HepG2 (cell line): ENCODE results near the gene REM2. TPM values are rescaled to one million over a fixed set of nuclear protein-coding genes. Genes with fewer than 3 reads are reported as not detected.

Source experiments
- ATAC-seq: fragments of 200-7000 bp; cut with Tn5 transposase; 3 replicates; pipeline ENCODE4 v1.9.1; 2020; ENCODE audit warnings: mild to moderate bottlenecking, moderate library complexity
- BruUV-seq: library from RNA; stranded (reverse); fragments of 400-500 nt; replicated peaks from 2 replicates; lab custom pipeline; 2021; lab: Mats Ljungman, UMichigan
- CTCF ChIA-PET: fragments of 300-600 bp; formaldehyde crosslinking; extraction: SDS; loops from one replicate; lab custom pipeline; 2021; ENCODE audit warnings: low total read pairs, inconsistent platforms, low intra/inter-chr PET ratio; lab: Yijun Ruan, JAX
- POLR2A ChIA-PET: fragments of 350-600 bp; sonication (Branson Sonifier 250); formaldehyde crosslinking; loops from one replicate; lab custom pipeline; 2020; ENCODE audit warnings: antibody characterized with exemption, inconsistent platforms; lab: Yijun Ruan, JAX
- DNase-seq: peaks from one replicate; pipeline ENCODE4 v3.0.0-alpha.2; 2015; ENCODE audit warnings: low spot score
- FAIRE-seq: peaks from 3 replicates; lab custom pipeline; 2011; peaks lifted over from hg19 to GRCh38; lab: Jason Lieb, UNC
- H2AFZ ChIP-seq: one replicate; pipeline ENCODE4 v1.6.1; 2011; ENCODE audit warnings: low read length, inconsistent platforms
- H3K27ac ChIP-seq: fragments of 300-600 bp; 3 replicates; pipeline ENCODE4 v1.8.0; 2011; ENCODE audit warnings: mixed run types, mild to moderate bottlenecking, mixed read lengths, low read length, inconsistent platforms; ENCODE audit not compliant: insufficient read depth; ENCODE audit errors: extremely low read length
- H3K27me3 ChIP-seq, 2 experiments: fragments of 200-600 bp in 1 of 2; 2 replicates in 1 of 2; 3 replicates in 1 of 2; pipeline versions ENCODE4 v1.6.0 to v1.8.0; 2011; ENCODE audit warnings: low read length in 2 of 2, mild to moderate bottlenecking in 2 of 2, moderate library complexity in 2 of 2, inconsistent platforms in 1 of 2; ENCODE audit not compliant: insufficient read depth in 2 of 2, control insufficient read depth in 1 of 2
- H3K36me3 ChIP-seq, 2 experiments: fragments of 200-600 bp in 1 of 2; replicated peaks in 1 of 2; 2 replicates in 1 of 2; 3 replicates in 1 of 2; pipeline versions ENCODE4 v1.5.1 to v1.8.0; 2011; ENCODE audit warnings: low read length in 2 of 2, inconsistent platforms in 1 of 2; ENCODE audit not compliant: insufficient read depth in 2 of 2, control insufficient read depth in 1 of 2
- H3K4me1 ChIP-seq: 2 replicates; pipeline ENCODE4 v1.5.1; 2012; ENCODE audit warnings: low read length, inconsistent platforms; ENCODE audit not compliant: insufficient read depth
- H3K4me2 ChIP-seq: 2 replicates; pipeline ENCODE4 v1.6.0; 2011; ENCODE audit warnings: low read depth, low read length, inconsistent platforms
- H3K4me3 ChIP-seq, 3 experiments: fragments of 200-600 bp in 1 of 3; sonication (generic), shearing (Covaris generic) in 1 of 3; replicated peaks in 1 of 3; 2 replicates each; pipeline ENCODE4 v1.5.1; 2011 to 2016; ENCODE audit warnings: low read length in 3 of 3, inconsistent platforms in 2 of 3, low read depth in 2 of 3, mild to moderate bottlenecking in 2 of 3, control low read depth in 1 of 3, mixed read lengths in 1 of 3; ENCODE audit not compliant: insufficient read depth in 1 of 3
- H3K79me2 ChIP-seq: one replicate; pipeline ENCODE4 v1.6.1; 2011; ENCODE audit warnings: low read length, inconsistent platforms; ENCODE audit not compliant: insufficient read depth
- H3K9ac ChIP-seq: 2 replicates; pipeline ENCODE4 v1.6.0; 2011; ENCODE audit warnings: mild to moderate bottlenecking, low read depth, low read length, inconsistent platforms; ENCODE audit not compliant: insufficient read depth
- H3K9me3 ChIP-seq: 2 replicates; pipeline ENCODE4 v1.5.1; 2012; ENCODE audit warnings: mild to moderate bottlenecking, low read length
- H4K20me1 ChIP-seq: 2 replicates; pipeline ENCODE4 v1.6.0; 2011; ENCODE audit warnings: inconsistent platforms, mild to moderate bottlenecking, low read length, moderate library complexity; ENCODE audit not compliant: insufficient read depth
- DMTF1 ChIP-seq: sonication (generic); formaldehyde crosslinking; IDR thresholded peaks from 2 replicates; pipeline ENCODE4 v1.4.0; 2020; ENCODE audit warnings: mild to moderate bottlenecking, missing genetic modification reagents
- DNMT3B ChIP-seq: conservative IDR thresholded peaks from 2 replicates; pipeline ENCODE4 v1.6.1; 2016; ENCODE audit warnings: missing biosample characterization, control low read depth
- IRX3 ChIP-seq: sonication (generic); formaldehyde crosslinking; IDR thresholded peaks from 2 replicates; pipeline ENCODE4 v1.8.1; 2023; ENCODE audit warnings: mild to moderate bottlenecking, low read depth, missing genetic modification reagents, borderline replicate concordance
- NR2F1 ChIP-seq, 2 experiments: fragments of 450-650 bp in 1 of 2; formaldehyde crosslinking in 1 of 2; IDR thresholded peaks; 2 replicates each; pipeline versions ENCODE4 v1.5.0 to v1.6.1; 2016 to 2020; ENCODE audit warnings: mild to moderate bottlenecking in 1 of 2, missing compliant biosample characterization in 1 of 2, missing genetic modification reagents in 1 of 2, moderate library complexity in 1 of 2
- PLSCR1 ChIP-seq: sonication (generic); formaldehyde crosslinking; IDR thresholded peaks from 2 replicates; pipeline ENCODE4 v1.5.0; 2020; ENCODE audit warnings: missing genetic modification reagents, mild to moderate bottlenecking, borderline replicate concordance
- POGK ChIP-seq: sonication (generic); formaldehyde crosslinking; conservative IDR thresholded peaks from 2 replicates; pipeline ENCODE4 v1.8.0; 2022; ENCODE audit warnings: mild to moderate bottlenecking, moderate library complexity, missing genetic modification reagents
- TEAD3 ChIP-seq: optimal IDR thresholded peaks from 2 replicates; pipeline ENCODE3; 2016; ENCODE audit warnings: borderline replicate concordance
- ZC3H4 ChIP-seq: sonication (generic); formaldehyde crosslinking; IDR thresholded peaks from 2 replicates; pipeline ENCODE4 v1.4.0; 2020; ENCODE audit warnings: missing genetic modification reagents, borderline replicate concordance
- ZNF160 ChIP-seq: sonication (generic); formaldehyde crosslinking; IDR thresholded peaks from 2 replicates; pipeline ENCODE4 v1.8.0; 2022; ENCODE audit warnings: mild to moderate bottlenecking, inconsistent platforms, missing genetic modification reagents
- ZNF367 ChIP-seq: sonication (generic); formaldehyde crosslinking; IDR thresholded peaks from 2 replicates; pipeline ENCODE4 v1.4.0; 2020; ENCODE audit warnings: missing genetic modification reagents, borderline replicate concordance
- ZNF512 ChIP-seq: sonication (generic); formaldehyde crosslinking; IDR thresholded peaks from 2 replicates; pipeline ENCODE4 v1.4.0; 2020; ENCODE audit warnings: mild to moderate bottlenecking, missing genetic modification reagents
- WGBS: methylation state at CpG from one replicate; pipeline ENCODE4 v1.1.6; 2017; ENCODE audit warnings: low lambda C conversion rate; 5-methylcytosine and 5-hydroxymethylcytosine counted together
- in situ Hi-C: cut with HindIII; loops from 2 replicates; pipeline ENCODE4 v1.10.0; 2017; ENCODE audit warnings: low pct_unique_long_range_greater_than_20kb; ENCODE audit not compliant: extremely low pct_ligation_motif_present
- intact Hi-C: fragments of 100-400 bp; cut with micrococcal nuclease; formaldehyde crosslinking; loops from one replicate; pipeline ENCODE4 v1.10.0; 2022; ENCODE audit not compliant: unreplicated experiment
- polyA plus RNA-seq, 8 experiments: library from polyadenylated mRNA; depleted of rRNA in 3 of 8; stranded (reverse) in 7 of 8; unstranded in 1 of 8; fragments of >200 nt; fragmentation: Illumina TruSeq in 4 of 8; extraction: Trizol in 4 of 8; gene quantifications; 2 replicates each; pipeline versions ENCODE4 v1.2.1 to v1.2.3, GENCODE V29; 2011 to 2016; ENCODE audit warnings: low read depth in 4 of 8, missing spikeins in 1 of 8, mixed read lengths in 1 of 8; ENCODE audit not compliant: insufficient read depth in 1 of 8
- total RNA-seq, 5 experiments: library from RNA; depleted of rRNA; stranded (reverse); fragments of >200 nt; fragmentation: Illumina TruSeq; extraction: Trizol; gene quantifications; 2 replicates each; pipeline ENCODE4 v1.2.3, GENCODE V29; 2016; ENCODE audit warnings: low read depth in 1 of 5

Gene REM2
- total and polyA plus RNA-seq, 2 of the 13 experiments (the other 11 are each of a cell fraction or from before 2014, with no cell fraction given) = 0.20 TPM; not detected in 1

- in situ Hi-C loops = no loop called here
- Histone ChIP-seq H3K9ac (peak overlapping the region; percentile 94), H3K79me2 (peaks cover 21% of the 10 kb centered on the region), H3K4me2 (peak overlapping the region; percentile 97), H3K36me3 (peaks cover 33 to 38% of the 10 kb centered on the region in 2 experiments), H3K9me3 (no peaks in the 10 kb centered on the region), H3K27ac (peak overlapping the region; percentile 78), H3K27me3 (no peaks in the 10 kb centered on the region; a peak in 1 of 5 replicates), H2AFZ (no peak overlapping the region), H4K20me1 (no peaks in the 10 kb centered on the region), H3K4me3 (peak overlapping the region; percentile 74 to 98 (median 92)), H3K4me1 (peaks cover 27% of the 10 kb centered on the region)
- CTCF ChIA-PET = interaction anchor here (1.3 to 1.7 kb wide), 2 partner anchors 28 to 371 kb away, joined by 4 to 7 read pairs; no protein-coding TSS in a partner anchor
- POLR2A ChIA-PET = interaction anchor here (0.5 to 6.1 kb wide), 60 partner anchors 8 to 1186 kb away, joined by 3 to 136 read pairs (median 6); partner anchors contain the start of genes ACIN1, AJUBA, BCL2L2 and C14orf119
- intact Hi-C loops = loop anchor here (1.0 to 2.0 kb wide), 5 partner anchors 25 to 79 kb away; partner anchors contain the start of gene LRP10
- no peak for DNase-seq
- TSS peak; percentile 78 for BruUV-seq
- no peak for ATAC-seq
- 10% methylated on average over 12 of the region's 12 CpGs for WGBS
- FAIRE-seq = peak; percentile 18
- TF ChIP-seq DMTF1 (CRISPR knock-in tag) (peak; percentile 68; the same call in 1 of the 2 replicates), ZC3H4 (CRISPR knock-in tag) (peak; percentile 40; the same call in 1 of the 2 replicates), POGK (CRISPR knock-in tag) (no peak), PLSCR1 (CRISPR knock-in tag) (peak; percentile 66; the same call in 1 of the 2 replicates), TEAD3 (CRISPR knock-in tag) (no peak), IRX3 (CRISPR knock-in tag) (peak; percentile 18; the same call in 1 of the 2 replicates), ZNF367 (0 out of 2 replicates have a peak, but pooled peaks have one; percentile 23), NR2F1 (CRISPR knock-in tag; IDR thresholded peaks at IDR 0.05) (0 out of 4 replicates have a peak, but pooled peaks of 1 of the 2 experiments have one; percentile 13), ZNF512 (CRISPR knock-in tag) (peak; percentile 88), ZNF160 (CRISPR knock-in tag) (peak; percentile 9; the same call in 1 of the 2 replicates), DNMT3B (CRISPR knock-in tag) (0 out of 2 replicates have a peak, but pooled peaks have one; percentile 6)
Measured at GRCh38 chr14:22928237-22929103, 45.4 kb downstream of the REM2 start.
